ENCODE measurements around the gene TNKS1BP1. TPM values are rescaled to one million over a fixed set of nuclear protein-coding genes. Genes with fewer than 3 reads are reported as not detected.
"Not testable (repeated sequence)": the region's sequence is repeated elsewhere in the genome, so short reads cannot be mapped to it uniquely, and the experiment has no call there.

TNKS1BP1 gene
- total and polyA plus RNA-seq, 4 donors, result 28.3 to 67.1 (median 47.0) TPM

DNA sequence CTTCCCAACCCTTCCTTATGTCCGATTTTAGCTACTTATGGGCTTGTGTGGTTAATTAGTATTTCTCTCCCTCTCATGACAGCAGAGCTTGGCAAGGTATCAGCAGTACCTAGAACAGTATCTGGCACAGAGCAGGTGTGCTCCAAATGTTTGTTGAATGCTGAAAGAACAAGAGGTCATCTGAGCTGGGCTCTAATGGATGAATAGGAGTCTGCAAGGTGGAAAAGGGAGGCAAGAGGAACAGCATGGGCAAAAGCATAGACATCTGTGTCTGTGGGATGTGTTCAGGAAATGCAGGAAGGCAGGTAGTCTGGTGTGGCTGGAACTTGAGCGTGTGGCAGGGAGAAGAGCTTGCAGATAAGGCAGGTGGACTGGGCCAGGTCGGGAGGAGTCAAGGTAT is 37.2 kb upstream of the TNKS1BP1 start:
- H3K27me3 ChIP-seq (ENCODE audit: control insufficient read depth in 4 of 4, insufficient read depth in 4 of 4, low read length in 3 of 4), result no peaks in the 10 kb centered on the region

DNA sequence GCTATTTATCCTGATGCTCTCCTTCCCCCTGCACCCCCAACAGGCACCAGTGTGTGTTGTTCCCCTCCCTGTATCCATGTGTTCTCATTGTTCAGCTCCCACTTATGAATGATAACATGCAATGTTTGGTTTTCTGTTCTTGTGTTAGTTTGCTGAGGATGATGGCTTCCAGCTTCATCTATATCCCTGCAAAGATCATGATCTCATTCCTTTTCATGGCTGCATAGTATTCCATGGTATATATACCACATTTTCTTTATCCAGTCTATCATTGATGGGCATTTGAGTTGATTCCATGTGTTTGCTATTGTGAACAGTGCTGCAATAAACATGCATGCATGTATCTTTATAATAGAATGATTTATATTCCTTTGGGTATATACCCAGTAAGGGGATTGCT is 36.7 kb upstream of the TNKS1BP1 start:
- not testable (repeated sequence) for DNase-seq (ENCODE audit: low spot score); H3K4me1 ChIP-seq (ENCODE audit: control insufficient read depth in 4 of 4, insufficient read depth in 4 of 4, low read length in 3 of 4); H3K27me3 ChIP-seq (ENCODE audit: control insufficient read depth in 4 of 4, insufficient read depth in 4 of 4, low read length in 3 of 4); H3K36me3 ChIP-seq (ENCODE audit: control insufficient read depth in 4 of 4, insufficient read depth in 3 of 4, low read depth in 1 of 4, low read length in 3 of 4); H3K27ac ChIP-seq (ENCODE audit: low read depth in 1 of 2, low read length in 2 of 2); H3K4me3 ChIP-seq (ENCODE audit: low read depth in 1 of 3, low read length in 3 of 3); H3K9ac ChIP-seq (ENCODE audit: low read depth in 1 of 2, low read length in 2 of 2); H3K9me3 ChIP-seq (ENCODE audit: control insufficient read depth in 4 of 4, low read length in 3 of 4)

More for the DNA sequence above, 37.2 kb upstream of the TNKS1BP1 start:
- 88% methylated on average over 3 of the region's 3 CpGs for WGBS
- H3K36me3 ChIP-seq (ENCODE audit: control insufficient read depth in 4 of 4, insufficient read depth in 3 of 4, low read depth in 1 of 4, low read length in 3 of 4), result no peaks in the 10 kb centered on the region
- no peak for TF ChIP-seq HNF4G (IDR thresholded peaks at IDR 0.05)
- no peak for TF ChIP-seq FOXA2 (IDR thresholded peaks at IDR 0.05)
- TF ChIP-seq NR2F2 (IDR thresholded peaks at IDR 0.05), result no peak
- no peak for TF ChIP-seq GABPA (IDR thresholded peaks at IDR 0.05 in 1 of 2, conservative IDR thresholded peaks at IDR 0.05 in 1 of 2)
- no peak for TF ChIP-seq SP1 (IDR thresholded peaks at IDR 0.05)
- TF ChIP-seq, protein P1, sequence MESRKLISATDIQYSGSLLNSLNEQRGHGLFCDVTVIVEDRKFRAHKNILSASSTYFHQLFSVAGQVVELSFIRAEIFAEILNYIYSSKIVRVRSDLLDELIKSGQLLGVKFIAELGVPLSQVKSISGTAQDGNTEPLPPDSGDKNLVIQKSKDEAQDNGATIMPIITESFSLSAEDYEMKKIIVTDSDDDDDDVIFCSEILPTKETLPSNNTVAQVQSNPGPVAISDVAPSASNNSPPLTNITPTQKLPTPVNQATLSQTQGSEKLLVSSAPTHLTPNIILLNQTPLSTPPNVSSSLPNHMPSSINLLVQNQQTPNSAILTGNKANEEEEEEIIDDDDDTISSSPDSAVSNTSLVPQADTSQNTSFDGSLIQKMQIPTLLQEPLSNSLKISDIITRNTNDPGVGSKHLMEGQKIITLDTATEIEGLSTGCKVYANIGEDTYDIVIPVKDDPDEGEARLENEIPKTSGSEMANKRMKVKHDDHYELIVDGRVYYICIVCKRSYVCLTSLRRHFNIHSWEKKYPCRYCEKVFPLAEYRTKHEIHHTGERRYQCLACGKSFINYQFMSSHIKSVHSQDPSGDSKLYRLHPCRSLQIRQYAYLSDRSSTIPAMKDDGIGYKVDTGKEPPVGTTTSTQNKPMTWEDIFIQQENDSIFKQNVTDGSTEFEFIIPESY (IDR thresholded peaks at IDR 0.05), result no peak
- TF ChIP-seq FOXA1 (IDR thresholded peaks at IDR 0.05), result no peak
- TF ChIP-seq EGR1 (IDR thresholded peaks at IDR 0.05; ENCODE audit: low read depth in 2 of 2), result no peak
- TF ChIP-seq RAD21 (IDR thresholded peaks at IDR 0.05), result no peak
- TF ChIP-seq, protein P2, sequence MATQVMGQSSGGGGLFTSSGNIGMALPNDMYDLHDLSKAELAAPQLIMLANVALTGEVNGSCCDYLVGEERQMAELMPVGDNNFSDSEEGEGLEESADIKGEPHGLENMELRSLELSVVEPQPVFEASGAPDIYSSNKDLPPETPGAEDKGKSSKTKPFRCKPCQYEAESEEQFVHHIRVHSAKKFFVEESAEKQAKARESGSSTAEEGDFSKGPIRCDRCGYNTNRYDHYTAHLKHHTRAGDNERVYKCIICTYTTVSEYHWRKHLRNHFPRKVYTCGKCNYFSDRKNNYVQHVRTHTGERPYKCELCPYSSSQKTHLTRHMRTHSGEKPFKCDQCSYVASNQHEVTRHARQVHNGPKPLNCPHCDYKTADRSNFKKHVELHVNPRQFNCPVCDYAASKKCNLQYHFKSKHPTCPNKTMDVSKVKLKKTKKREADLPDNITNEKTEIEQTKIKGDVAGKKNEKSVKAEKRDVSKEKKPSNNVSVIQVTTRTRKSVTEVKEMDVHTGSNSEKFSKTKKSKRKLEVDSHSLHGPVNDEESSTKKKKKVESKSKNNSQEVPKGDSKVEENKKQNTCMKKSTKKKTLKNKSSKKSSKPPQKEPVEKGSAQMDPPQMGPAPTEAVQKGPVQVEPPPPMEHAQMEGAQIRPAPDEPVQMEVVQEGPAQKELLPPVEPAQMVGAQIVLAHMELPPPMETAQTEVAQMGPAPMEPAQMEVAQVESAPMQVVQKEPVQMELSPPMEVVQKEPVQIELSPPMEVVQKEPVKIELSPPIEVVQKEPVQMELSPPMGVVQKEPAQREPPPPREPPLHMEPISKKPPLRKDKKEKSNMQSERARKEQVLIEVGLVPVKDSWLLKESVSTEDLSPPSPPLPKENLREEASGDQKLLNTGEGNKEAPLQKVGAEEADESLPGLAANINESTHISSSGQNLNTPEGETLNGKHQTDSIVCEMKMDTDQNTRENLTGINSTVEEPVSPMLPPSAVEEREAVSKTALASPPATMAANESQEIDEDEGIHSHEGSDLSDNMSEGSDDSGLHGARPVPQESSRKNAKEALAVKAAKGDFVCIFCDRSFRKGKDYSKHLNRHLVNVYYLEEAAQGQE (IDR thresholded peaks at IDR 0.05), result no peak
- TF ChIP-seq HNF4A (conservative IDR thresholded peaks at IDR 0.05), result no peak
- TF ChIP-seq, protein P3, sequence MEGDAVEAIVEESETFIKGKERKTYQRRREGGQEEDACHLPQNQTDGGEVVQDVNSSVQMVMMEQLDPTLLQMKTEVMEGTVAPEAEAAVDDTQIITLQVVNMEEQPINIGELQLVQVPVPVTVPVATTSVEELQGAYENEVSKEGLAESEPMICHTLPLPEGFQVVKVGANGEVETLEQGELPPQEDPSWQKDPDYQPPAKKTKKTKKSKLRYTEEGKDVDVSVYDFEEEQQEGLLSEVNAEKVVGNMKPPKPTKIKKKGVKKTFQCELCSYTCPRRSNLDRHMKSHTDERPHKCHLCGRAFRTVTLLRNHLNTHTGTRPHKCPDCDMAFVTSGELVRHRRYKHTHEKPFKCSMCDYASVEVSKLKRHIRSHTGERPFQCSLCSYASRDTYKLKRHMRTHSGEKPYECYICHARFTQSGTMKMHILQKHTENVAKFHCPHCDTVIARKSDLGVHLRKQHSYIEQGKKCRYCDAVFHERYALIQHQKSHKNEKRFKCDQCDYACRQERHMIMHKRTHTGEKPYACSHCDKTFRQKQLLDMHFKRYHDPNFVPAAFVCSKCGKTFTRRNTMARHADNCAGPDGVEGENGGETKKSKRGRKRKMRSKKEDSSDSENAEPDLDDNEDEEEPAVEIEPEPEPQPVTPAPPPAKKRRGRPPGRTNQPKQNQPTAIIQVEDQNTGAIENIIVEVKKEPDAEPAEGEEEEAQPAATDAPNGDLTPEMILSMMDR (IDR thresholded peaks at IDR 0.05; ENCODE audit: low read depth, low read length, missing input control), result no peak
- no peak for TF ChIP-seq TAF1 (conservative IDR thresholded peaks at IDR 0.05)
- TF ChIP-seq YY1 (IDR thresholded peaks at IDR 0.05), result no peak
- TF ChIP-seq, protein P4, sequence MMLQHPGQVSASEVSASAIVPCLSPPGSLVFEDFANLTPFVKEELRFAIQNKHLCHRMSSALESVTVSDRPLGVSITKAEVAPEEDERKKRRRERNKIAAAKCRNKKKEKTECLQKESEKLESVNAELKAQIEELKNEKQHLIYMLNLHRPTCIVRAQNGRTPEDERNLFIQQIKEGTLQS (IDR thresholded peaks at IDR 0.05), result no peak
- TF ChIP-seq, protein P5, sequence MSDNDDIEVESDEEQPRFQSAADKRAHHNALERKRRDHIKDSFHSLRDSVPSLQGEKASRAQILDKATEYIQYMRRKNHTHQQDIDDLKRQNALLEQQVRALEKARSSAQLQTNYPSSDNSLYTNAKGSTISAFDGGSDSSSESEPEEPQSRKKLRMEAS (IDR thresholded peaks at IDR 0.05), result no peak
- TF ChIP-seq JUND (IDR thresholded peaks at IDR 0.05), result no peak
- no peaks in the 10 kb centered on the region for H3K4me1 ChIP-seq (ENCODE audit: control insufficient read depth in 4 of 4, insufficient read depth in 4 of 4, low read length in 3 of 4)
- H3K4me3 ChIP-seq (ENCODE audit: low read depth in 1 of 3, low read length in 3 of 3), result no peak overlapping the region
- H3K27ac ChIP-seq (ENCODE audit: low read depth in 1 of 2, low read length in 2 of 2), result no peak overlapping the region
- no peaks in the 10 kb centered on the region for H3K9me3 ChIP-seq (ENCODE audit: control insufficient read depth in 4 of 4, low read length in 3 of 4)
- DNase-seq (ENCODE audit: low spot score), result no peak
- H3K9ac ChIP-seq (ENCODE audit: low read depth in 1 of 2, low read length in 2 of 2), result no peak overlapping the region

Measured in liver (tissue), 9 donors.